GM18508 (cell line): ENCODE data around the gene GP5.

Experiments used
- ATAC-seq: cut with Tn5 transposase; IDR thresholded peaks from one replicate; pipeline ENCODE4 v1.9.1; 2021; ENCODE audit warnings: moderate number of reproducible peaks; ENCODE audit not compliant: insufficient read depth, unreplicated experiment

GP5 gene

DNA sequence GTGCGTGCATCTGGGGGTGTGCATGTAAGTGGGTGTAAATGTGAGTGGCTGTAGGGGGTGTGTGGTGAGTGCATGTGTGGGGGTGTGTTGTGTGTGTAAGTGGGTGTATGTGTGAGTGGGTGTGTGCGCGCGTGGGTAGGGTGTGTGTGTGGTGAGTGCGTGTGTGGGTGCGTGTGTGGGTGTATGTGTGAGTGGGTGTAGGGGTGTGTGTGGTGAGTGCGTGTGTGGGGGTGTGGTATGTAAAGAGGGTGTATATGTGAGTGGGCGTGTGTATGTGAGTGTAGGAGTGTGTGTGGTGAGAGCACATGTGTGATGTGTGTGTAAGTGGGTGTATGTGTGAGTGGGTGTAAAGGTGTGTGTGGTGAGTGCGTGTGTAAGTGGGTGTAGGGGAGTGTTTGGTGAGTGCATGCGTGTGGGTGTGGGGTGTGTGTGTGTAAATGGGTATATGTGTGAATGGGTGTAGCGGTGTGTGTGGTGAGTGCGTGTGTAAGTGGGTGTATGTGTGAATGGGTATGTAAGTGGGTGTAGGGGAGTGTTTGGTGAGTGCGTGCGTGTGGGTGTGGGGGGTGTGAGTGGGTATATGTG lies 47.0 kb downstream of the GP5 start:
- no peak for ATAC-seq

DNA sequence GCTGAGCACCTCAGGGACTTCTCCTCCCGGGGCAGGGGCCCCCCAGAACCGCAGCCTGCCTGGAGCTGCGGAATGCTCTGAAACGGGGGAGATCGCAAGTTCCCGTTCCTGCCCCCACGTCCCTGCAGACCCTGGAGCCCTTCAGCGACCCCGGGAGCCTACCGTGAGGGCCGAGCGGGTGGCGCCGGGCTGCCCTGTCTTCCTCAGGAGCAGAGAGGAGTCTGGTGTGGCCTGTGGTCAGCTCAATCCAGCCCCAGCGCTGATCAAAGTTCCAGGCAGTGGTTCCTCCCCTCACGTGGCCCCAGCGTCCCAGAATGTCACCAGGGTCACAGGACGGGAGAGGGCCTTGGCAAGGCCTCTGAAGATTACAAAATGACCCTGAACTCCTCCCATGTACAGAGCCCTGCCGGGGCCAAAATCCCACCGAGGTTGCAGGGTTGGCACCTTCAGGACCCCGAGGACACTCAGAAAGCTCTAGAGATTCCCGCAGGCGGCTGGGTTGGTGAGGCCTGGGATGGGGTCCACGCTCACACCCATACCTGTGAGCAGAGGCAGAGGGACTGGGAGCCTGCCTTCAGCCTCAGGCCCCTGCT lies 47.9 kb downstream of the GP5 start, which contains the start of gene CPN2:
CPN2 (minus strand) TSS at position 249 of the 593 bp plus-strand sequence. CDS start 8,626 bp downstream, outside the sequence.
- no peak for ATAC-seq

DNA sequence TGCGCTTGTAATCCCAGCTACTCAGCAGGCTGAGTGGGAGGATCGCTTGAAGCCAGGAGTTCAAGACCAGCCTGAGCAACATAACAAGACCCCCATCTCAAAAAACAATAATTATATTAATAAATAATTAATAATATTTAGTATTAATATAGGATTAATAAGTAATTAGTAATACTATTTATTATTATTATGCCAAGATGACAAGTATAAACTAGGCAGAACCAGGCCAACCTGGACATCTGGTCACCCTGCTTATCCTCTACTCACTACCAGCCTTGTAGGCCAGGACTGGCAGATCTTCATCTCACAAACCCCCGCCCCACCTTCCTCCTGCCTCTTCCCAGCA lies 48.4 kb downstream of the GP5 start:
- ATAC-seq: no peak

DNA sequence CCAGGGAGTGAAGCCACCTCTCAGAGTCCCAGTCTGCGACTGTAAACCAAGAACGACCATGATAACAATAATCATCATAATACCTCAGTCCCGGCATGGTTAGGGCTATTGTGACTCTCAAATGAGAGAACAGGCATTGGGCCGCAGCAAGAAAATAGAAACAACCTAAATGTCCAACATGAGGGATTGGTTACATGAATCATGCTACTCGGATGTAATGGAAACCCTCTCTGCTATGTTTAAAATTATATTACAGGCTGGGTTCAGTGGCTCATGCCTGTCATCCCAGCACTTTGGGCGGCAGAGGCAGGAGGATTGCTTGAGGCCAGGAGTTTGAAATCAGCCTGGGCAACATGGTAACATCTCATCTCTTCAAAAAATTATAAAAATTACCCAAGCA lies 50.7 kb downstream of the GP5 start:
- no peak for ATAC-seq

DNA sequence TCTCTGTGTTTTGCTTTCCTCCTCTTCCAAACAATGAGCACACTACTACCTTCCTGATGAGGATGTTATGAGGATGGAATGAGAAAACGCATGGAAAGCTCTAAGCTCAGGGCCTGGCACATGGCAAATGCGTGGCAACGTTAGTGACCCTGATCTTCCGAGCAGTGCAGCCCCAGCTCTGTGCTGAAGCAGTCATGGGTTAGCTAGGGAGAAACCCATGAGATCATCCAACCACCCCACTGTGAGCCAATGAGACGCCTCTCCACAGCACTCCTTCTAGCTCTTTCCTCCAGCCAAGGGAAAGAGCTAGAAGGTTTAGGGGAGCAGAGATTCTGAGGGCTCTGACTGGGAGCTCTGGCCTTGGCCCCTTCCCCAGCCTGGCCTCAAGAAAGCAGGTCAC lies 52.4 kb downstream of the GP5 start:
- no peak for ATAC-seq

DNA sequence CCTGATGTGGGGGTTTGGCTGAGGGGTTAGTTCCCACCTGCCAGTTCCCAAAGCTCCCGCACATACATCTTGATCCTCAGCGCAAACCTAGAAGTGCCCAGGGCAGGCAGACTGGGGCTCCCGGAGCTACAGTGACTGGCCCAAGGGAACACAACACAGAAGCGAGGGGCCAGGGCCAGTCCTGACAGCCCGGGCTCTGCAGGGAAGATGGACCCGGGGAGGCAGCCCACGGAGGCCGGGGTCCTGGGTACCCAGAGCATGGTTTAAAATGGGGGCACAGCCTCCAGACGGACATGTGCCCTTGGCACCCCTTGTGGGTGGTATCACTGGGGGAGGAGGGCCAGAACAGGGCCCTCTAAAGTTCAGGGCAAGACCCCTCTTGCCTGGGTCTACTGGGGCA lies 53.0 kb downstream of the GP5 start:
- no peak for ATAC-seq
